ENCODE measurements around the gene VSTM4.

Gene VSTM4

DNA sequence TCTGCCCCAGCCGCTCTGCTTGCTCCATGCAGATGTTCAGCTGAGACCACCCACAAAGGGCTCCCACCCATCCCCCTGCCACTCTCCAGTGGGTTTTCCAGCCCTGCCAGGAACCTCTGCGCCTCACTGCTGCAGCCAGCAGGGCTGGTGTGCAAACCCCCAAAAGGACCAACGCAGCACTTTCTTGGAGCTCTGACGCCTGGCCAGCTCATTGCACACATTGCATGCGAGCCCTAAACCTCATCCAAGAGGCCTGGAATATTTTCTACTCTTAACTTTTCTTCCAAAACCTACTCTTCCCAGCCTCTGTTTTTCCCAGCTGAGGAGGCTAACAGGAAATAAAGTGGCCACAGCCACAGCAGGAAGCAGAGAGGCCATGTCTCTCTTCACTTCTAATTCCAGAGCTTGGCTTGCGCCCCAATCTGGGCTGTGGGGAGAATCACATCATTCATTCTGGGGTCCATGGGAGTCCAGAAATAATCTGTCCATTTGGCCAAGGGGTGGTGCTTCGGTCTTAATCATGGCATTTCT is 23.1 kb upstream of the VSTM4 start:
- TF ChIP-seq ZBTB7A (IDR thresholded peaks at IDR 0.05; ENCODE audit: low read depth) (no peak), EGR1 (IDR thresholded peaks at IDR 0.05) (no peak), EP300 (IDR thresholded peaks at IDR 0.05; ENCODE audit: borderline replicate concordance) (no peak), TEAD4 (IDR thresholded peaks at IDR 0.05) (no peak), CEBPB (IDR thresholded peaks at IDR 0.05) (no peak), NFIC (IDR thresholded peaks at IDR 0.05) (no peak), YY1 (IDR thresholded peaks at IDR 0.05; ENCODE audit: low read depth) (no peak), CREB1 (IDR thresholded peaks at IDR 0.05; ENCODE audit: low read depth) (no peak), FOXM1 (IDR thresholded peaks at IDR 0.05; ENCODE audit: borderline replicate concordance, low read depth) (no peak), TCF12 (IDR thresholded peaks at IDR 0.05; ENCODE audit: low read depth) (no peak), TAF1 (IDR thresholded peaks at IDR 0.05; ENCODE audit: low read depth) (no peak), RAD21 (IDR thresholded peaks at IDR 0.05; ENCODE audit: low read depth) (no peak)
- TF ChIP-seq, protein P1, sequence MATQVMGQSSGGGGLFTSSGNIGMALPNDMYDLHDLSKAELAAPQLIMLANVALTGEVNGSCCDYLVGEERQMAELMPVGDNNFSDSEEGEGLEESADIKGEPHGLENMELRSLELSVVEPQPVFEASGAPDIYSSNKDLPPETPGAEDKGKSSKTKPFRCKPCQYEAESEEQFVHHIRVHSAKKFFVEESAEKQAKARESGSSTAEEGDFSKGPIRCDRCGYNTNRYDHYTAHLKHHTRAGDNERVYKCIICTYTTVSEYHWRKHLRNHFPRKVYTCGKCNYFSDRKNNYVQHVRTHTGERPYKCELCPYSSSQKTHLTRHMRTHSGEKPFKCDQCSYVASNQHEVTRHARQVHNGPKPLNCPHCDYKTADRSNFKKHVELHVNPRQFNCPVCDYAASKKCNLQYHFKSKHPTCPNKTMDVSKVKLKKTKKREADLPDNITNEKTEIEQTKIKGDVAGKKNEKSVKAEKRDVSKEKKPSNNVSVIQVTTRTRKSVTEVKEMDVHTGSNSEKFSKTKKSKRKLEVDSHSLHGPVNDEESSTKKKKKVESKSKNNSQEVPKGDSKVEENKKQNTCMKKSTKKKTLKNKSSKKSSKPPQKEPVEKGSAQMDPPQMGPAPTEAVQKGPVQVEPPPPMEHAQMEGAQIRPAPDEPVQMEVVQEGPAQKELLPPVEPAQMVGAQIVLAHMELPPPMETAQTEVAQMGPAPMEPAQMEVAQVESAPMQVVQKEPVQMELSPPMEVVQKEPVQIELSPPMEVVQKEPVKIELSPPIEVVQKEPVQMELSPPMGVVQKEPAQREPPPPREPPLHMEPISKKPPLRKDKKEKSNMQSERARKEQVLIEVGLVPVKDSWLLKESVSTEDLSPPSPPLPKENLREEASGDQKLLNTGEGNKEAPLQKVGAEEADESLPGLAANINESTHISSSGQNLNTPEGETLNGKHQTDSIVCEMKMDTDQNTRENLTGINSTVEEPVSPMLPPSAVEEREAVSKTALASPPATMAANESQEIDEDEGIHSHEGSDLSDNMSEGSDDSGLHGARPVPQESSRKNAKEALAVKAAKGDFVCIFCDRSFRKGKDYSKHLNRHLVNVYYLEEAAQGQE (IDR thresholded peaks at IDR 0.05; ENCODE audit: low read depth): no peak
- TF ChIP-seq, protein P2, sequence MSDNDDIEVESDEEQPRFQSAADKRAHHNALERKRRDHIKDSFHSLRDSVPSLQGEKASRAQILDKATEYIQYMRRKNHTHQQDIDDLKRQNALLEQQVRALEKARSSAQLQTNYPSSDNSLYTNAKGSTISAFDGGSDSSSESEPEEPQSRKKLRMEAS (IDR thresholded peaks at IDR 0.05): no peak
- TF ChIP-seq, protein P3, sequence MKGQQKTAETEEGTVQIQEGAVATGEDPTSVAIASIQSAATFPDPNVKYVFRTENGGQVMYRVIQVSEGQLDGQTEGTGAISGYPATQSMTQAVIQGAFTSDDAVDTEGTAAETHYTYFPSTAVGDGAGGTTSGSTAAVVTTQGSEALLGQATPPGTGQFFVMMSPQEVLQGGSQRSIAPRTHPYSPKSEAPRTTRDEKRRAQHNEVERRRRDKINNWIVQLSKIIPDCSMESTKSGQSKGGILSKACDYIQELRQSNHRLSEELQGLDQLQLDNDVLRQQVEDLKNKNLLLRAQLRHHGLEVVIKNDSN (IDR thresholded peaks at IDR 0.05): no peak

GRCh38 chr10:49136525-49136924 is 21.2 kb upstream of the VSTM4 start:
- TF ChIP-seq, protein P1 (IDR thresholded peaks at IDR 0.05; ENCODE audit: low read depth): no peak
- TF ChIP-seq EGR1 (IDR thresholded peaks at IDR 0.05) (no peak), YY1 (IDR thresholded peaks at IDR 0.05; ENCODE audit: low read depth) (no peak), CREB1 (IDR thresholded peaks at IDR 0.05; ENCODE audit: low read depth) (no peak), RAD21 (IDR thresholded peaks at IDR 0.05; ENCODE audit: low read depth) (no peak), TCF12 (IDR thresholded peaks at IDR 0.05; ENCODE audit: low read depth) (no peak), ZBTB7A (IDR thresholded peaks at IDR 0.05; ENCODE audit: low read depth) (no peak), NFIC (IDR thresholded peaks at IDR 0.05) (no peak), CEBPB (IDR thresholded peaks at IDR 0.05) (no peak), EP300 (IDR thresholded peaks at IDR 0.05; ENCODE audit: borderline replicate concordance) (no peak), TAF1 (IDR thresholded peaks at IDR 0.05; ENCODE audit: low read depth) (no peak)
- TF ChIP-seq, protein P2 (IDR thresholded peaks at IDR 0.05): no peak

GRCh38 chr10:49135575-49136313 is 20.4 kb upstream of the VSTM4 start:
- TF ChIP-seq RAD21 (IDR thresholded peaks at IDR 0.05; ENCODE audit: low read depth): no peak
- no peak for TF ChIP-seq TAF1 (IDR thresholded peaks at IDR 0.05; ENCODE audit: low read depth)
- no peak for TF ChIP-seq ZBTB7A (IDR thresholded peaks at IDR 0.05; ENCODE audit: low read depth)
- no peak for TF ChIP-seq EP300 (IDR thresholded peaks at IDR 0.05; ENCODE audit: borderline replicate concordance)
- no peak for TF ChIP-seq YY1 (IDR thresholded peaks at IDR 0.05; ENCODE audit: low read depth)
- TF ChIP-seq CEBPB (IDR thresholded peaks at IDR 0.05): no peak
- TF ChIP-seq, protein P3 (IDR thresholded peaks at IDR 0.05): no peak

- TF ChIP-seq CREB1 (IDR thresholded peaks at IDR 0.05; ENCODE audit: low read depth) (no peak), TCF12 (IDR thresholded peaks at IDR 0.05; ENCODE audit: low read depth) (no peak), CEBPB (IDR thresholded peaks at IDR 0.05) (no peak)
Measured at GRCh38 chr10:49134327-49134726, 19.0 kb upstream of the VSTM4 start.

- no peak for TF ChIP-seq CEBPB (IDR thresholded peaks at IDR 0.05)
- TF ChIP-seq TCF12 (IDR thresholded peaks at IDR 0.05; ENCODE audit: low read depth): no peak
- TF ChIP-seq, protein P2 (IDR thresholded peaks at IDR 0.05): no peak
- no peak for TF ChIP-seq YY1 (IDR thresholded peaks at IDR 0.05; ENCODE audit: low read depth)
- TF ChIP-seq, protein P3 (IDR thresholded peaks at IDR 0.05): no peak
- TF ChIP-seq CREB1 (IDR thresholded peaks at IDR 0.05; ENCODE audit: low read depth): no peak
- no peak for TF ChIP-seq TAF1 (IDR thresholded peaks at IDR 0.05; ENCODE audit: low read depth)
- TF ChIP-seq TEAD4 (IDR thresholded peaks at IDR 0.05): no peak
- TF ChIP-seq NFIC (IDR thresholded peaks at IDR 0.05): no peak
- no peak for TF ChIP-seq RAD21 (IDR thresholded peaks at IDR 0.05; ENCODE audit: low read depth)
- no peak for TF ChIP-seq EGR1 (IDR thresholded peaks at IDR 0.05)
- TF ChIP-seq, protein P1 (IDR thresholded peaks at IDR 0.05; ENCODE audit: low read depth): no peak
- no peak for TF ChIP-seq ZBTB7A (IDR thresholded peaks at IDR 0.05; ENCODE audit: low read depth)
- no peak for TF ChIP-seq FOXM1 (IDR thresholded peaks at IDR 0.05; ENCODE audit: borderline replicate concordance, low read depth)
Measured at GRCh38 chr10:49133706-49134248, 18.5 kb upstream of the VSTM4 start, which contains the start of gene FAM170B. Gene FAM170B, minus strand, starts transcription at chr10:49134021. Its CDS starts 103 bp downstream, at chr10:49133918.

Data from Ishikawa (cell line).